Osteoblast (primary cell): ENCODE results near the gene TFPT. TPM values are rescaled to one million over a fixed set of nuclear protein-coding genes. Genes with fewer than 3 reads are reported as not detected.

Experiments
- DNase-seq: peaks from one replicate; pipeline ENCODE4 v3.0.0; 2011; ENCODE audit warnings: low spot score, mixed read lengths; ENCODE audit not compliant: insufficient read length; ENCODE audit errors: missing footprints
- H2AFZ ChIP-seq: 2 replicates; pipeline ENCODE4 v1.6.0; 2011; ENCODE audit warnings: mild to moderate bottlenecking, low read length
- H3K27ac ChIP-seq: 2 replicates; pipeline ENCODE4 v1.5.1; 2011; ENCODE audit warnings: mild to moderate bottlenecking, low read depth, low read length, moderate library complexity
- H3K27me3 ChIP-seq: 2 replicates; pipeline ENCODE4 v1.6.0; 2012; ENCODE audit warnings: mild to moderate bottlenecking, control low read depth, inconsistent platforms, low read length, moderate library complexity; ENCODE audit not compliant: insufficient read depth
- H3K36me3 ChIP-seq: 2 replicates; pipeline ENCODE4 v1.5.1; 2011; ENCODE audit warnings: mild to moderate bottlenecking, low read length, control low read depth, moderate library complexity; ENCODE audit not compliant: insufficient read depth
- H3K4me1 ChIP-seq: 2 replicates; pipeline ENCODE4 v1.5.1; 2011; ENCODE audit warnings: mild to moderate bottlenecking, low read length, control low read depth, moderate library complexity; ENCODE audit not compliant: insufficient read depth
- H3K4me2 ChIP-seq: 2 replicates; pipeline ENCODE4 v1.6.0; 2011; ENCODE audit warnings: mild to moderate bottlenecking, low read length; ENCODE audit not compliant: insufficient read depth
- H3K4me3 ChIP-seq: fragments of 200-600 bp; sonication (generic); 3 replicates; pipeline ENCODE4 v1.5.1; 2012; ENCODE audit warnings: mild to moderate bottlenecking, low read length, inconsistent platforms; ENCODE audit not compliant: insufficient read depth
- H3K79me2 ChIP-seq: 2 replicates; pipeline ENCODE4 v1.6.0; 2012; ENCODE audit warnings: mild to moderate bottlenecking, low read length, control low read depth, inconsistent platforms; ENCODE audit not compliant: insufficient read depth
- H3K9me3 ChIP-seq: 2 replicates; pipeline ENCODE4 v1.5.1; 2011; ENCODE audit warnings: low read depth, low read length, control low read depth
- H4K20me1 ChIP-seq: 2 replicates; pipeline ENCODE4 v1.6.0; 2012; ENCODE audit warnings: mild to moderate bottlenecking, low read length, control low read depth; ENCODE audit not compliant: insufficient read depth
- total RNA-seq: library from RNA; depleted of rRNA; stranded (reverse); fragments of >200 nt; gene quantifications from 2 replicates; pipeline ENCODE4 v1.2.3, GENCODE V29; 2012
- TF ChIP-seq, protein P1 (sequence below): IDR thresholded peaks from 2 replicates; pipeline ENCODE4 v1.5.1; 2011; ENCODE audit warnings: mild to moderate bottlenecking, low read depth, low read length, moderate library complexity; ENCODE audit errors: extremely low read depth

The TFPT gene
- total RNA-seq, 1 donor, result 17.4 TPM

DNA sequence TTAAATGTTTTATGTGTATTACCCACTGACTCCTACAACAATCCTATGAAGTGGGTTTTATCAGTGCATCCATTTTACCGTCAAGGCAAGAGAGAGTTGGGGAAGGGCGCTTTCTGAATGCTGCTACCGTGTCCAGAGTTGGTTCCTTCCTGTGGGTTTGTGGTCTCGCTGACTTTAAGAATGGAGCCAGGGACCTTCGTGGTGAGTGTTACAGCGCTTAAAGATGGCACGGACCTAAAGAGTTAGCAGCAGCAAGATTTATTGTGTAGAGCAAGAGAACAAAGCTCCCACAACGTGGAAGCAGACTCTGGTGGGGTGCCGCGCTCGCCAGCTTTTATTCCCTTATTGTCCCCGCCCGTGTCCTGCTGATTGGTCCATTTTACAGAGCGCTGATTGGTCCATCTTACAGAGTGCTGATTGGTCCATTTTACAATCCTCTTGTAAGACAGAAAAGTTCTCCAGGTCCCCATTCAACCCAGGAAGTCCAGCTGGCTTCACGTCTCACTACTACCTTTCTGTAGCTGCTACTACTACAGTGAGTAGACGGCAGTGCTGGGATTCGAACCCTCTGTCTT is 20.9 kb downstream of the TFPT start:
- Histone ChIP-seq H3K79me2 (no peaks in the 10 kb centered on the region), H4K20me1 (no peaks in the 10 kb centered on the region), H3K27ac (no peak overlapping the region), H3K4me3 (no peak overlapping the region), H3K4me2 (no peak overlapping the region), H2AFZ (no peak overlapping the region), H3K27me3 (no peaks in the 10 kb centered on the region), H3K4me1 (peaks cover 3% of the 10 kb centered on the region), H3K36me3 (no peaks in the 10 kb centered on the region), H3K9me3 (peaks cover 4% of the 10 kb centered on the region)
- no peak for DNase-seq
- TF ChIP-seq, protein P1, sequence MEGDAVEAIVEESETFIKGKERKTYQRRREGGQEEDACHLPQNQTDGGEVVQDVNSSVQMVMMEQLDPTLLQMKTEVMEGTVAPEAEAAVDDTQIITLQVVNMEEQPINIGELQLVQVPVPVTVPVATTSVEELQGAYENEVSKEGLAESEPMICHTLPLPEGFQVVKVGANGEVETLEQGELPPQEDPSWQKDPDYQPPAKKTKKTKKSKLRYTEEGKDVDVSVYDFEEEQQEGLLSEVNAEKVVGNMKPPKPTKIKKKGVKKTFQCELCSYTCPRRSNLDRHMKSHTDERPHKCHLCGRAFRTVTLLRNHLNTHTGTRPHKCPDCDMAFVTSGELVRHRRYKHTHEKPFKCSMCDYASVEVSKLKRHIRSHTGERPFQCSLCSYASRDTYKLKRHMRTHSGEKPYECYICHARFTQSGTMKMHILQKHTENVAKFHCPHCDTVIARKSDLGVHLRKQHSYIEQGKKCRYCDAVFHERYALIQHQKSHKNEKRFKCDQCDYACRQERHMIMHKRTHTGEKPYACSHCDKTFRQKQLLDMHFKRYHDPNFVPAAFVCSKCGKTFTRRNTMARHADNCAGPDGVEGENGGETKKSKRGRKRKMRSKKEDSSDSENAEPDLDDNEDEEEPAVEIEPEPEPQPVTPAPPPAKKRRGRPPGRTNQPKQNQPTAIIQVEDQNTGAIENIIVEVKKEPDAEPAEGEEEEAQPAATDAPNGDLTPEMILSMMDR, result no peak

DNA sequence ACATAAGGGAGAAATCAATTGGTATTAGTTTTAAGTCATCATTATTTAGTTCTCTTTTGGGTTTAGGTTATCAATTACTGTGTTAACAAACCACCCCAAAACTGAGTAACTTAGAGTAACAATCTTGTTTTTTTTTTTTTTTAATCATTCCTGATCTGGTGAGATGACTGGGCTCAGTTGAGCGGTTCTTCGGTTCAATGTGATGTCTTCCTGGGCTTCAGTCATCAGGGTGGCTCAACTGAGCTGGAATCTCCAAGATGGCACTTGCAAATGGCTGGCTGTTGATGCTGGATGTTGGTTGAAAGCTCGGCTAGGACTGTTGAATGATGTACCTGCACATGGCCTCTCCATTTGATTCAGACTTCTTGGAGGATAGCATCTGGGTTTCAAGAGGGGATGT is 31.0 kb downstream of the TFPT start:
- no peak overlapping the region for H3K27ac ChIP-seq
- H3K79me2 ChIP-seq, result no peaks in the 10 kb centered on the region
- TF ChIP-seq, protein P1, result no peak
- no peaks in the 10 kb centered on the region for H4K20me1 ChIP-seq
- peaks cover 6% of the 10 kb centered on the region for H3K9me3 ChIP-seq
- no peaks in the 10 kb centered on the region for H3K36me3 ChIP-seq
- no peak overlapping the region for H2AFZ ChIP-seq
- no peak overlapping the region for H3K4me2 ChIP-seq
- H3K27me3 ChIP-seq, result no peaks in the 10 kb centered on the region
- no peaks in the 10 kb centered on the region for H3K4me1 ChIP-seq
- no peak overlapping the region for H3K4me3 ChIP-seq
- DNase-seq, result no peak

GRCh38 chr19:54081032-54081431 is 34.4 kb downstream of the TFPT start, which contains the start of gene TARM1:
Gene TARM1, minus strand, starts transcription at chr19:54081365. Its CDS starts 25 bp downstream, at chr19:54081340.
- no peaks in the 10 kb centered on the region for H3K4me1 ChIP-seq
- TF ChIP-seq, protein P1, result no peak
- H3K36me3 ChIP-seq, result no peaks in the 10 kb centered on the region
- H3K27ac ChIP-seq, result no peak within 1 kb of the TSS
- H2AFZ ChIP-seq, result no peak within 1 kb of the TSS
- H3K4me3 ChIP-seq, result no peak within 1 kb of the TSS
- no peaks in the 10 kb centered on the region for H3K79me2 ChIP-seq
- peaks cover 6% of the 10 kb centered on the region for H3K9me3 ChIP-seq
- H4K20me1 ChIP-seq, result no peaks in the 10 kb centered on the region
- no peak within 1 kb of the TSS for H3K4me2 ChIP-seq
- DNase-seq, result no peak
- H3K27me3 ChIP-seq, result no peaks in the 10 kb centered on the region

DNA sequence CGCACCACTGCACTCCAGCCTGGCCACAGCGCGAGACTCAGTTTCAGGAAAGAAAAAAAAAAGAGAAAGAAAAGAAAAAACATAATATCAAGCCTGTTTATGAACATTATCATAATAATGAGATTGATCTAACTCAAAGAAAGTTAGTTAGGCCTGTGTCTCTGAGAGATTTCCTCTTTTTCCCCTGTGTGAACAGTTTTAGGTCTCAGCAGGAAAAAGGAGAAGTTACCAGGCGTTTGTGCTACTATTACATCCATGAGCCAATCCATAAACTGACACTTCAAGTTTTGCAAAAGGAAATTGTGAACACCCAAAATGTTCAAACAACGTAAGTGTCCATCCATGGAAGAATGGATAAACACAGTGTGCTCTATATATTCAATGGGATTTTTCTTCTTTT is 38.1 kb downstream of the TFPT start:
- H3K36me3 ChIP-seq, result no peaks in the 10 kb centered on the region
- H3K4me2 ChIP-seq, result no peak overlapping the region
- H4K20me1 ChIP-seq, result no peaks in the 10 kb centered on the region
- DNase-seq, result no peak
- peaks cover 4% of the 10 kb centered on the region for H3K9me3 ChIP-seq
- TF ChIP-seq, protein P1, result no peak
- no peaks in the 10 kb centered on the region for H3K4me1 ChIP-seq
- no peak overlapping the region for H3K4me3 ChIP-seq
- no peaks in the 10 kb centered on the region for H3K79me2 ChIP-seq
- no peak overlapping the region for H3K27ac ChIP-seq
- H3K27me3 ChIP-seq, result no peaks in the 10 kb centered on the region
- H2AFZ ChIP-seq, result no peak overlapping the region
